ENCODE data around the gene INTS15. TPM values are rescaled to one million over a fixed set of nuclear protein-coding genes. Genes with fewer than 3 reads are reported as not detected.

The INTS15 gene
- total RNA-seq, 1 donor from 2014 or later = 10.4 TPM

DNA sequence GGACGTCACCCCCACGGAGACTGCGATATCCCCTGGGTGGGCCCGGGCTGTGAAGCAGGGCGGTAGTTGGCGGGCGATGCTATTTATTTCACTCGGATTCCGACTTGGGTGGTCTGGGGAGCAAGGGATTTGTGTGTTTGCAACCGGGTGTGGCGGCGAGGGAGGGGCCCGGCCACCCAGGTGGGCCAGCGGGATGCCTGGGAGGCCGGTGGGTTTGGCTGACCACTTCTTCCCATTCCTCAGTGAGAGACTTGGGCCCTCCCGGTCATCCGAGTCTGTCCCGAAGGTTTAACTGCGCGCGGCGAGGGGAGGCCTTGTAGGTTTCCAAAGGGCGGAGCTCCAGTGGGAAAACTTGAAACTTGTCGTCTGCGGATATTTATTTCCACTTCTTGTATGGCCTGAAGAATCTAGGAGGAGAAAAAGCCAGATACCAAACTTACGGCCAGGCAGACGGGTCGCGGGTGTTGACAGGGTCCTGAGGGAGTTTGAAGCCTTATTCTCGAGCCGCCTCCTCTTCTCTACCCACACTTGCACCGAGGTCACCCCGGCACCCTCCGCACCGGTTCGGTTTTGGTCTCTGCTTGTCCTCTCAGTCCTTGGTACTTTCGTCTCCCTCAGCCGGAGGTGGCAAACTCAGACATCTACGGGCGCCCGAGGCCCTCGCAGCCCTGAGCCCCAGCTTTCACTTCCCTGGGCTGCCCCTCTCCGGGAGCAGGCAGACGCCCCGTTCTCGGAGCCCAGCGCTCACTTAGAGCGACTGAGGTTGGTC, 65.2 kb downstream of the INTS15 start:
- Histone ChIP-seq H3K36me3 (ENCODE audit: control insufficient read depth in 3 of 3, insufficient read depth in 3 of 3, low read length in 3 of 3) (peaks cover 21 to 33% (median 25%) of the 10 kb centered on the region in 3 donors), H3K27ac (ENCODE audit: low read depth, low read length) (no peak overlapping the region), H3K27me3 (ENCODE audit: control insufficient read depth in 3 of 3, insufficient read depth in 3 of 3, low read length in 3 of 3) (peaks cover 0 to 9% (median 0%) of the 10 kb centered on the region in 3 donors), H3K9me3 (ENCODE audit: control insufficient read depth in 3 of 3, low read length in 3 of 3) (no peaks in the 10 kb centered on the region), H3K9ac (ENCODE audit: low read depth in 1 of 3, low read length in 3 of 3) (no peak overlapping the region), H3K4me1 (ENCODE audit: control insufficient read depth in 3 of 3, insufficient read depth in 3 of 3, low read length in 3 of 3) (peaks cover 0 to 6% (median 0%) of the 10 kb centered on the region in 3 donors), H3K4me3 (ENCODE audit: low read length in 3 of 3) (no peak overlapping the region)

DNA sequence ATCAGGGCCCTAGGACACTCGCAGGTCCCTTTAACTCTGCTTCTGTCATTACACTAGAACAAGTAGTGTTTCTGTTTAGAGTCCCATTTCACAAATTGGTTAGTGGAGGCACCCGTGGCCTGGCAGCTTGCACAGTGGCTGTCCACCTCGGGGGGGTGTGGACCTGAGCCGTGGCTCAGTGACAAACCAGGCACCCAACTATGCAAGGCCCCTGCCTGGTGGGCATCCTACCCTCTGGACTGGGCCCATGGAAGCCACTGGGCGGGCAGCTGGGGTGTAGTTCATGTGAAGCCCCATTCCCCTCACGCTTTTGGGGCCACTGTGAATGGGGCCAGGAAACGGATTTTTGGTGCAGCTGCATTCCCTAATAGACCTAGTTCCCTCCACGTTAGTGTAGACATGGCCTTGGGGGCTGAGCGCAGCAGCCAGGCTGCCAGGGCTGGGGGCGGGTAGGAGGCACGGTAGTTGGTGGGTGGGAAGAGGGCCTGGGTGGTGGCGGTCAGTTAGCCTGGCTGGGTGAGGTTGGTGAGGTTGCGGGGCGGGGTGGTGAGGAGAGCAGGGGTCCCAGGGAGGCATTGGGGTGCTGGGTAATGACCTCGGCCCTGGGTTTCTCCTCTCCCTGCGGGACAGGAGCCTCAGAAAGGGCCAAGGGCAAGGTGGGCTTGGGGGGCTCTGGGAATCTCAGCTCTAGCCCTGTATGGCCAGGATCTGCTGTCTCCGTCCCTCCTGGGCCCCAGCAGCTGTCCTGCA, 66.0 kb downstream of the INTS15 start:
- H3K4me3 ChIP-seq (ENCODE audit: low read length in 3 of 3) = no peak overlapping the region
- no peak overlapping the region for H3K9ac ChIP-seq (ENCODE audit: low read depth in 1 of 3, low read length in 3 of 3)
- H3K27ac ChIP-seq (ENCODE audit: low read depth, low read length) = no peak overlapping the region
- H3K36me3 ChIP-seq (ENCODE audit: control insufficient read depth in 3 of 3, insufficient read depth in 3 of 3, low read length in 3 of 3) = peaks cover 14 to 29% (median 25%) of the 10 kb centered on the region in 3 donors
- peaks cover 0 to 6% (median 0%) of the 10 kb centered on the region in 3 donors for H3K4me1 ChIP-seq (ENCODE audit: control insufficient read depth in 3 of 3, insufficient read depth in 3 of 3, low read length in 3 of 3)
- peaks cover 0 to 9% (median 0%) of the 10 kb centered on the region in 3 donors for H3K27me3 ChIP-seq (ENCODE audit: control insufficient read depth in 3 of 3, insufficient read depth in 3 of 3, low read length in 3 of 3)
- H3K9me3 ChIP-seq (ENCODE audit: control insufficient read depth in 3 of 3, low read length in 3 of 3) = no peaks in the 10 kb centered on the region

- Histone ChIP-seq H3K9me3 (ENCODE audit: control insufficient read depth in 3 of 3, low read length in 3 of 3) (no peaks in the 10 kb centered on the region), H3K9ac (ENCODE audit: low read depth in 1 of 3, low read length in 3 of 3) (no peak overlapping the region), H3K4me1 (ENCODE audit: control insufficient read depth in 3 of 3, insufficient read depth in 3 of 3, low read length in 3 of 3) (peaks cover 0 to 6% (median 0%) of the 10 kb centered on the region in 3 donors), H3K27ac (ENCODE audit: low read depth, low read length) (no peak overlapping the region), H3K27me3 (ENCODE audit: control insufficient read depth in 3 of 3, insufficient read depth in 3 of 3, low read length in 3 of 3) (peaks cover 0 to 9% (median 0%) of the 10 kb centered on the region in 3 donors), H3K4me3 (ENCODE audit: low read length in 3 of 3) (no peak overlapping the region), H3K36me3 (ENCODE audit: control insufficient read depth in 3 of 3, insufficient read depth in 3 of 3, low read length in 3 of 3) (peaks cover 14 to 29% (median 25%) of the 10 kb centered on the region in 3 donors)
These were observed 66.6 kb downstream of the INTS15 start for GRCh38 chr7:6656413-6656812.

Other genes starting within 250 kb of the INTS15 start
- gene FAM220A, start 241.1 kb upstream of the INTS15 start, total RNA-seq = 16.2 TPM
- 30.8 TPM for gene RAC1, start 215.5 kb upstream of the INTS15 start, total RNA-seq
- gene DAGLB, start 142.1 kb upstream of the INTS15 start, total RNA-seq = 19.3 TPM
- 137 TPM for gene KDELR2, start 105.9 kb upstream of the INTS15 start, total RNA-seq
- not detected for gene GRID2IP, start 38.6 kb upstream of the INTS15 start, total RNA-seq
- 68.9 TPM for gene ZDHHC4, start 12.6 kb upstream of the INTS15 start, total RNA-seq
- gene ZNF853, start 25.6 kb downstream of the INTS15 start, total RNA-seq = 12.0 TPM
- gene ZNF316, start 47.3 kb downstream of the INTS15 start, total RNA-seq = 9.9 TPM
- gene ZNF12, start 116.9 kb downstream of the INTS15 start, total RNA-seq = 17.7 TPM
- gene RSPH10B2, start 164.1 kb downstream of the INTS15 start, total RNA-seq = 1.0 TPM
- 83.0 TPM for gene CCZ1B, start 236.3 kb downstream of the INTS15 start, total RNA-seq

Measured in skeletal muscle tissue (tissue), 4 donors.